Panc1 (cell line): ENCODE results near the gene VDR. TPM values are rescaled to one million over a fixed set of nuclear protein-coding genes. Genes with fewer than 3 reads are reported as not detected.

ENCODE experiments used
- ATAC-seq: fragments of 200-7000 bp; cut with Tn5 transposase; 2 replicates; pipeline ENCODE4 v1.9.1; 2020; ENCODE audit warnings: mild to moderate bottlenecking, moderate library complexity
- BruUV-seq: library from RNA; stranded (reverse); fragments of 400-500 nt; replicated peaks from 2 replicates; lab custom pipeline; 2021; lab: Mats Ljungman, UMichigan
- CTCF ChIA-PET: fragments of 300-600 bp; sonication (Branson Sonifier 250); formaldehyde crosslinking; loops from one replicate; lab custom pipeline; 2022; ENCODE audit warnings: antibody characterized with exemption; lab: Charles Lee
- POLR2A ChIA-PET: fragments of 300-600 bp; sonication (Branson Sonifier 250); formaldehyde crosslinking; loops from one replicate; lab custom pipeline; 2022; ENCODE audit warnings: antibody characterized with exemption; lab: Charles Lee
- DNase-seq: peaks from one replicate; pipeline ENCODE4 v3.0.0-alpha.2; 2010; ENCODE audit warnings: low read depth, low spot score
- H3K27ac ChIP-seq: 2 replicates; pipeline ENCODE4 v1.5.1; 2011; ENCODE audit warnings: mild to moderate bottlenecking, low read length, inconsistent platforms
- H3K27me3 ChIP-seq: fragments of 200-500 bp; sonication (Bioruptor generic); 2 replicates; pipeline ENCODE4 v1.6.0; 2014; ENCODE audit warnings: low read length, inconsistent platforms; ENCODE audit not compliant: control insufficient read depth, insufficient read depth
- H3K36me3 ChIP-seq: fragments of 200-500 bp; sonication (Bioruptor generic); 2 replicates; pipeline ENCODE4 v1.5.1; 2014; ENCODE audit warnings: inconsistent platforms, mild to moderate bottlenecking, low read length, moderate library complexity; ENCODE audit not compliant: control insufficient read depth, insufficient read depth
- H3K4me1 ChIP-seq: 2 replicates; pipeline ENCODE4 v1.5.1; 2011; ENCODE audit warnings: inconsistent platforms, mild to moderate bottlenecking, low read length, moderate library complexity; ENCODE audit not compliant: control insufficient read depth, insufficient read depth
- H3K4me3 ChIP-seq, 2 experiments: 2 replicates each; pipeline ENCODE4 v1.5.1; 2011 to 2012; ENCODE audit warnings: low read depth in 2 of 2, low read length in 2 of 2, mild to moderate bottlenecking in 2 of 2, inconsistent platforms in 1 of 2, moderate library complexity in 1 of 2
- H3K9me3 ChIP-seq: fragments of 200-500 bp; sonication (Bioruptor generic); 2 replicates; pipeline ENCODE4 v1.5.1; 2014; ENCODE audit warnings: low read depth, mild to moderate bottlenecking, inconsistent platforms, low read length, moderate library complexity; ENCODE audit not compliant: control insufficient read depth, insufficient read depth
- CTCF ChIP-seq: fragments of 450-650 bp; IDR thresholded peaks from 2 replicates; pipeline ENCODE4 v1.5.1; 2017; ENCODE audit warnings: mild to moderate bottlenecking
- POLR2AphosphoS5 ChIP-seq: IDR thresholded peaks from 2 replicates; pipeline ENCODE4 v1.6.1; 2012; ENCODE audit warnings: mild to moderate bottlenecking, low read depth, low read length, moderate library complexity
- SIN3A ChIP-seq: IDR thresholded peaks from 2 replicates; pipeline ENCODE4 v1.6.1; 2012; ENCODE audit warnings: low read depth, mild to moderate bottlenecking, low read length, moderate library complexity, borderline replicate concordance; ENCODE audit not compliant: insufficient read depth
- TCF7L2 ChIP-seq: IDR thresholded peaks from 2 replicates; pipeline ENCODE4 v1.6.1; 2011; ENCODE audit warnings: mild to moderate bottlenecking, low read depth, low read length, inconsistent platforms
- in situ Hi-C: cut with HindIII; loops from 2 replicates; pipeline ENCODE4 v1.10.0; 2016; ENCODE audit warnings: low sequenced_read_pairs, low pct_unique_long_range_greater_than_20kb
- intact Hi-C: fragments of 100-400 bp; cut with micrococcal nuclease; formaldehyde crosslinking; loops from one replicate; pipeline ENCODE4 v1.10.0; 2022; ENCODE audit not compliant: unreplicated experiment
- total RNA-seq: library from RNA; stranded (reverse); gene quantifications from one replicate; pipeline ENCODE4 v1.2.1, GENCODE V29; 2021; ENCODE audit not compliant: unreplicated experiment
- TF ChIP-seq, protein P1 (sequence below), 2 experiments: IDR thresholded peaks; 2 replicates each; pipeline ENCODE4 v1.6.1; 2011 to 2012; ENCODE audit warnings: low read depth in 2 of 2, control low read depth in 1 of 2, low read length in 1 of 2, mild to moderate bottlenecking in 1 of 2, moderate library complexity in 1 of 2; ENCODE audit not compliant: insufficient read depth in 1 of 2

The VDR gene
- total RNA-seq, 1 experiment from 2014 or later, result 3.0 TPM

DNA sequence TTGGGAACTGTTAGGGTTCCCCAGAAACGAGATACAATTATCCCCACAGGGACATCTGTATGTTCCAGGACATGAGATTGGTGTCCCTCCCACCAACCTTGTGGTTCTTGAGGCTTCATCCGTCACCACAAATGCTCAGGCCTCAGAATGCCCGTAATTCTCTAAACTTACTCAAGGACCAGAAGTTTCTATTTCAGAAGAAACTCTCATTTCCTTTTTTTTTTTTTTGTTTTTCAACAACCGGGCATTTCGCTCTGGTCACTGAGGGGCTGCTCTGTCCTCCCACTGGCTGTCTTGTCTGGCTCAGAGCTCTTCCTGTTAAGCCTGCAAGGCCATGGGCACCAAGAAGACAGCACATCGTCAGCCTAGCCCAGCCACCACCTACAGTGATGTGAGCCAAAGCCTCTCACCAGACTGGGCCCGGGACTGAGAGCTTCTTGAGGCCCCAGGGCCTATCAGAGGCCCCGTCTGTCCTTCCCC, 36.2 kb downstream of the VDR start:
- no peak for ATAC-seq
- H3K27me3 ChIP-seq, result no peaks in the 10 kb centered on the region
- no peaks in the 10 kb centered on the region for H3K4me1 ChIP-seq
- intact Hi-C loops, result no loop called here
- no peak for TF ChIP-seq POLR2AphosphoS5
- no peak for TF ChIP-seq TCF7L2
- no peak for TF ChIP-seq SIN3A
- CTCF ChIA-PET, result interaction anchor here (0.7 kb wide), 2 partner anchors 94 to 97 kb away, joined by 4 to 6 read pairs; no protein-coding TSS in a partner anchor
- H3K4me3 ChIP-seq, result no peak overlapping the region
- no peaks in the 10 kb centered on the region for H3K9me3 ChIP-seq
- in situ Hi-C loops, result no loop called here
- no peak overlapping the region for H3K27ac ChIP-seq
- POLR2A ChIA-PET, result interaction anchor here (0.6 to 0.7 kb wide), 2 partner anchors 81 to 417 kb away, joined by 5 read pairs; no protein-coding TSS in a partner anchor
- no peaks in the 10 kb centered on the region for H3K36me3 ChIP-seq
- no peak for DNase-seq
- BruUV-seq, result no TSS peak

DNA sequence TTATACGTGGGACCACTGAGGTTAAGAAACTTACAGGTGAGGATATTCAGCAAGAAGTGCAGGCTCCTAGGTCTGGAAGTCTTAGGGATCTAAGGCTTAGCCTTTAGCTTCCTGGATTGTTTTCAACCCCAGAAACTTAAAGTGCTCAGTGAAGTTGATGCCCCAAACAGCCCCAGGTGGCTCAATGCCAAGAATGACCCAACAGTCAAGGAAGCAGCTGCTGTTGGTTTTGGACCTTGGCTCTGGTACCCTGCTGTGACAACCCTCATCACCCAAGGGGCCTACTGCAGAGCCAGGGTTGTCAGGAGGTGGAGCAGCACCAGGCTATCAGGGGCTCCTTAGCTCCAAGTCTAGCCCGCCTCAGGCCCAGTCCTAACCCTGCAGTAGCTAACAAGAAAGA, 36.8 kb downstream of the VDR start:
- ATAC-seq (no peak), DNase-seq (no peak)
- Histone ChIP-seq H3K4me3 (no peak overlapping the region), H3K27ac (no peak overlapping the region), H3K27me3 (no peaks in the 10 kb centered on the region), H3K9me3 (no peaks in the 10 kb centered on the region), H3K4me1 (no peaks in the 10 kb centered on the region), H3K36me3 (no peaks in the 10 kb centered on the region)
- BruUV-seq, result no TSS peak
- TF ChIP-seq CTCF, result no peak
- no peak for TF ChIP-seq TCF7L2
- TF ChIP-seq POLR2AphosphoS5, result no peak
- TF ChIP-seq SIN3A, result no peak
- TF ChIP-seq, protein P1, sequence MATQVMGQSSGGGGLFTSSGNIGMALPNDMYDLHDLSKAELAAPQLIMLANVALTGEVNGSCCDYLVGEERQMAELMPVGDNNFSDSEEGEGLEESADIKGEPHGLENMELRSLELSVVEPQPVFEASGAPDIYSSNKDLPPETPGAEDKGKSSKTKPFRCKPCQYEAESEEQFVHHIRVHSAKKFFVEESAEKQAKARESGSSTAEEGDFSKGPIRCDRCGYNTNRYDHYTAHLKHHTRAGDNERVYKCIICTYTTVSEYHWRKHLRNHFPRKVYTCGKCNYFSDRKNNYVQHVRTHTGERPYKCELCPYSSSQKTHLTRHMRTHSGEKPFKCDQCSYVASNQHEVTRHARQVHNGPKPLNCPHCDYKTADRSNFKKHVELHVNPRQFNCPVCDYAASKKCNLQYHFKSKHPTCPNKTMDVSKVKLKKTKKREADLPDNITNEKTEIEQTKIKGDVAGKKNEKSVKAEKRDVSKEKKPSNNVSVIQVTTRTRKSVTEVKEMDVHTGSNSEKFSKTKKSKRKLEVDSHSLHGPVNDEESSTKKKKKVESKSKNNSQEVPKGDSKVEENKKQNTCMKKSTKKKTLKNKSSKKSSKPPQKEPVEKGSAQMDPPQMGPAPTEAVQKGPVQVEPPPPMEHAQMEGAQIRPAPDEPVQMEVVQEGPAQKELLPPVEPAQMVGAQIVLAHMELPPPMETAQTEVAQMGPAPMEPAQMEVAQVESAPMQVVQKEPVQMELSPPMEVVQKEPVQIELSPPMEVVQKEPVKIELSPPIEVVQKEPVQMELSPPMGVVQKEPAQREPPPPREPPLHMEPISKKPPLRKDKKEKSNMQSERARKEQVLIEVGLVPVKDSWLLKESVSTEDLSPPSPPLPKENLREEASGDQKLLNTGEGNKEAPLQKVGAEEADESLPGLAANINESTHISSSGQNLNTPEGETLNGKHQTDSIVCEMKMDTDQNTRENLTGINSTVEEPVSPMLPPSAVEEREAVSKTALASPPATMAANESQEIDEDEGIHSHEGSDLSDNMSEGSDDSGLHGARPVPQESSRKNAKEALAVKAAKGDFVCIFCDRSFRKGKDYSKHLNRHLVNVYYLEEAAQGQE (IDR thresholded peaks at IDR 0.05; ENCODE audit: insufficient read depth in 1 of 2, low read depth in 2 of 2, low read length in 1 of 2), result no peak
- in situ Hi-C loops (no loop called here), intact Hi-C loops (no loop called here)
- ChIA-PET POLR2A (no interaction called here), CTCF (no interaction called here)

DNA sequence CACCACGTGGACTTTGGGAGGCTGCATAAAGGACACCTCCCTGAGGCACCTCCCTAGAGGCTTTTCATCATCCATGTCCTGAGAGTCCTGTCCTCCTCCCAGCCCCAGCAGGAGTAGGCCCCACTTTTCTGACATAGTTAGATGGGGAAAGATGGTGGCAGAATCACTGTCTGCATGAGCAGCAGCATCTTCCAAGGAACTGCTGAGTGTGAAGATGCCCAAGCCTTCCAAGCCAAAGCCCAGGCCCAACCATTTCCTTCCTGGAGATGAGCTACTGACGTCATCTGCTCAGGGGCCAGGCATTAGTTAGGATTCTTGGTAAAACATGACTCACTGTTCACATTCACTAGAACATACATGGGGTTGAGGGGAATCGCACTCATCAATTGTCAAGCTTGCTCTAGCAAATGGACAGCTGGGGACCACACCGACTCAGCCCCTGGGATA, 37.3 kb downstream of the VDR start:
- TF ChIP-seq TCF7L2 (no peak), CTCF (no peak), POLR2AphosphoS5 (no peak), SIN3A (no peak)
- TF ChIP-seq, protein P1 (IDR thresholded peaks at IDR 0.05; ENCODE audit: insufficient read depth in 1 of 2, low read depth in 2 of 2, low read length in 1 of 2), result no peak
- intact Hi-C loops, result no loop called here
- Histone ChIP-seq H3K4me3 (no peak overlapping the region), H3K36me3 (no peaks in the 10 kb centered on the region), H3K4me1 (no peaks in the 10 kb centered on the region), H3K9me3 (no peaks in the 10 kb centered on the region), H3K27ac (no peak overlapping the region), H3K27me3 (no peaks in the 10 kb centered on the region)
- ChIA-PET POLR2A (no interaction called here), CTCF (no interaction called here)
- no peak for DNase-seq
- ATAC-seq, result no peak
- in situ Hi-C loops, result no loop called here
- BruUV-seq, result no TSS peak
